Measurements from ENCODE around the gene CACNA1F. TPM values are rescaled to one million over a fixed set of nuclear protein-coding genes. Genes with fewer than 3 reads are reported as not detected.

Gene CACNA1F
- total and polyA plus RNA-seq, 9 of the 15 experiments (the other 6 are each of a cell fraction or from before 2014, with no cell fraction given): under 0.01 to 0.41 (median 0.03) TPM; not detected in 3

DNA sequence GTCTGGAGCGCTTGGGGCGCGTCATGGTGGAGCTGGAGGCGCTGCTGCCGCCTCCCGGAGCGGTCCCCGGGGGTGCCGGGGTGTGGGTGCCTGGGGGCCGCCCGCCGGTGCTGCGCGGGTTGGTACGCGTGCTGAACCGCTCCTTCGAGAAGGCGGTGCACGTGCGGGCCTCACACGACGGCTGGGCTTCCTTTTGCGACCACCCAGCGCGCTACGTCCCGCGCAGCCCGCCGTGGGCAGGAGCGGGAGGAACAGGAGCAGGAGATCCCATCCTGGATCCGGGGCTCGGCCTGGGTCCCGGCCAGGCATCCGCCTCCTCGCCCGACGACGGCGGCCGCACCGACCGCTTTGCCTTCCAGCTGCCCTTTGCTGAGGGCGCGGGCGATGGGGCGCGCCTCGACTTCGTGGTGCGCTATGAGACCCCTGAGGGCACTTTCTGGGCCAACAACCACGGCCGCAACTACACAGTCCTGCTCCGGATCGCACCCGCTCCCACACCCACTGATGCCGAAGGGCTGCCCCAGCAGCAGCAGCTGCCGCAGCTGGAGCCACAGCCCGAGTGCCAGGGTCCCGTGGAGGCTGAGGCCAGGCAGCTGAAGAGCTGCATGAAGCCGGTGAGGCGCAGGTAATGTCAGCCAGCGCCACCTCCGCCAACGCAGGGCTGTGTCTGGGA, 37.2 kb upstream of the CACNA1F start:
- BruUV-seq (replicated peaks): no TSS peak
- peak overlapping the region; percentile 95 for H3K27ac ChIP-seq (ENCODE audit: extremely low read depth, low read depth, low read length)
- TF ChIP-seq ZNF407 (IDR thresholded peaks at IDR 0.05; ENCODE audit: low read depth) (no peak), COPS2 (conservative IDR thresholded peaks at IDR 0.05) (no peak), ATF1 (CRISPR knock-in tag; IDR thresholded peaks at IDR 0.05) (no peak), ATF1 (tag; IDR thresholded peaks at IDR 0.05) (no peak), ZNF644 (tag; IDR thresholded peaks at IDR 0.05; ENCODE audit: low read depth) (no peak), YBX1 (IDR thresholded peaks at IDR 0.05) (no peak), CBX5 (IDR thresholded peaks at IDR 0.05; ENCODE audit: borderline replicate concordance, low read depth) (no peak), ZNF408 (CRISPR knock-in tag; IDR thresholded peaks at IDR 0.05; ENCODE audit: low read depth) (no peak), ZNF280B (CRISPR knock-in tag; IDR thresholded peaks at IDR 0.05) (no peak), SMARCE1 (IDR thresholded peaks at IDR 0.05) (no peak), U2AF2 (optimal IDR thresholded peaks at IDR 0.05; ENCODE audit: low read depth, low read length) (no peak)
- TF ChIP-seq, protein P1, sequence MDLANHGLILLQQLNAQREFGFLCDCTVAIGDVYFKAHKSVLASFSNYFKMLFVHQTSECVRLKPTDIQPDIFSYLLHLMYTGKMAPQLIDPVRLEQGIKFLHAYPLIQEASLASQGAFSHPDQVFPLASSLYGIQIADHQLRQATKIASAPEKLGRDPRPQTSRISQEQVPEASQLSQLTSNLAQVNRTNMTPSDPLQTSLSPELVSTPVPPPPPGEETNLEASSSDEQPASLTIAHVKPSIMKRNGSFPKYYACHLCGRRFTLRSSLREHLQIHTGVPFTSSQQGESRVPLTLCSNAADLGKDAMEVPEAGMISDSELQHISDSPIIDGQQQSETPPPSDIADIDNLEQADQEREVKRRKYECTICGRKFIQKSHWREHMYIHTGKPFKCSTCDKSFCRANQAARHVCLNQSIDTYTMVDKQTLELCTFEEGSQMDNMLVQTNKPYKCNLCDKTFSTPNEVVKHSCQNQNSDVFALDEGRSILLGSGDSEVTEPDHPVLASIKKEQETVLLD (IDR thresholded peaks at IDR 0.05): no peak

More for the DNA sequence above, 37.2 kb upstream of the CACNA1F start:
- DNase-seq (ENCODE audit: extremely low read depth in 1 of 4, low spot score in 3 of 4) (peak in 1 of 4 experiments; percentile 29), ATAC-seq (no peak), FAIRE-seq (no peak)
- Histone ChIP-seq H3K4me2 (ENCODE audit: insufficient read depth, low read length) (peak overlapping the region; percentile 90), H3K9me1 (ENCODE audit: control insufficient read depth, insufficient read depth, low read length) (no peaks in the 10 kb centered on the region), H3K9me3 (replicated peaks; ENCODE audit: control insufficient read depth, insufficient read depth, low read depth, low read length) (no peaks in the 10 kb centered on the region), H3K4me1 (replicated peaks in 1 of 2; ENCODE audit: control insufficient read depth in 2 of 2, insufficient read depth in 2 of 2, low read length in 2 of 2) (peaks cover 25 to 28% of the 10 kb centered on the region in 2 experiments; a peak in 4 of 5 replicates), H3K4me3 (peak overlapping the region; percentile 54), H3K9ac (ENCODE audit: insufficient read depth in 1 of 2, low read depth in 2 of 2, low read length in 2 of 2) (peak overlapping the region; percentile 79 to 89), H3K79me2 (ENCODE audit: control insufficient read depth, insufficient read depth, low read length) (peaks cover 32% of the 10 kb centered on the region), H3K27me3 (ENCODE audit: control insufficient read depth in 2 of 2, insufficient read depth in 2 of 2, low read length in 2 of 2) (no peaks in the 10 kb centered on the region), H4K20me1 (replicated peaks; ENCODE audit: control insufficient read depth, insufficient read depth, low read length) (no peaks in the 10 kb centered on the region), H3K36me3 (ENCODE audit: control insufficient read depth, insufficient read depth, low read length) (0 out of 3 replicates have a peak, but pooled peaks cover 3% of the 10 kb centered on the region), H2AFZ (ENCODE audit: low read depth, low read length) (no peak overlapping the region)
- POLR2A ChIA-PET: no interaction called here
- CTCF ChIA-PET (ENCODE audit: low intra/inter-chr PET ratio): no interaction called here
- in situ Hi-C loops (cut with MboI) (no loop called here), intact Hi-C loops (cut with micrococcal nuclease) (no loop called here)
- WGBS (ENCODE audit: insufficient coverage, low coverage, missing lambda C conversion rate): 13% methylated on average over 7 of the region's 66 CpGs
